ENCODE data around the gene BMP5.

DNA sequence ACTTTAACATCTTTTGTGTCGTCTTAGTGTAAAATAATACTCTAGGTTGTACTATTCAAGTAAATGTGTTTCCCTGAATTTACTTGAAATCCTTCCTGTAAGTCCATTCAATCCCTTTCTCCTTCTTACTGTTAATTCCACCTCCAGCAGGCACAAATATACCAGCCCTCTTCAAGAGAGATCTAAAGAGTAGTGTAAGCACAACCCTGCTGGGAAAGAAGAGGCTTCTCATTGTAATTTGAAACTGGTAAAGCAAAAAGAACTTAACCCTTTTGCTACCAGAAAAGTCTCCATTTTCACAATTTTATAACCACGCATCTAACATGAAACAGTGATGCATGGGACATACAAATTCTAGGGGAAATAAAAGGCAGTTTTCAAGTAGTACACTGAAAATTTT is at the start of gene BMP5:
- TF ChIP-seq, protein P1, sequence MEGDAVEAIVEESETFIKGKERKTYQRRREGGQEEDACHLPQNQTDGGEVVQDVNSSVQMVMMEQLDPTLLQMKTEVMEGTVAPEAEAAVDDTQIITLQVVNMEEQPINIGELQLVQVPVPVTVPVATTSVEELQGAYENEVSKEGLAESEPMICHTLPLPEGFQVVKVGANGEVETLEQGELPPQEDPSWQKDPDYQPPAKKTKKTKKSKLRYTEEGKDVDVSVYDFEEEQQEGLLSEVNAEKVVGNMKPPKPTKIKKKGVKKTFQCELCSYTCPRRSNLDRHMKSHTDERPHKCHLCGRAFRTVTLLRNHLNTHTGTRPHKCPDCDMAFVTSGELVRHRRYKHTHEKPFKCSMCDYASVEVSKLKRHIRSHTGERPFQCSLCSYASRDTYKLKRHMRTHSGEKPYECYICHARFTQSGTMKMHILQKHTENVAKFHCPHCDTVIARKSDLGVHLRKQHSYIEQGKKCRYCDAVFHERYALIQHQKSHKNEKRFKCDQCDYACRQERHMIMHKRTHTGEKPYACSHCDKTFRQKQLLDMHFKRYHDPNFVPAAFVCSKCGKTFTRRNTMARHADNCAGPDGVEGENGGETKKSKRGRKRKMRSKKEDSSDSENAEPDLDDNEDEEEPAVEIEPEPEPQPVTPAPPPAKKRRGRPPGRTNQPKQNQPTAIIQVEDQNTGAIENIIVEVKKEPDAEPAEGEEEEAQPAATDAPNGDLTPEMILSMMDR (optimal IDR thresholded peaks at IDR 0.05 in 1 of 3, IDR thresholded peaks at IDR 0.05 in 1 of 3, conservative IDR thresholded peaks at IDR 0.05 in 1 of 3; ENCODE audit: extremely low read depth in 1 of 3, insufficient read depth in 2 of 3, low read length in 3 of 3) = no peak
- no peak for TF ChIP-seq EZH2 (IDR thresholded peaks at IDR 0.05; ENCODE audit: low read length)

All from keratinocyte (primary cell).